Middle frontal gyrus (tissue), 1 donor: ENCODE data around the gene SLC2A10.
"Not testable (repeated sequence)": the region's sequence is repeated elsewhere in the genome, so short reads cannot be mapped to it uniquely, and the experiment has no call there.

ENCODE experiments used
- DNase-seq: peaks from one replicate; pipeline ENCODE4 v3.0.0-alpha.2; 2015; ENCODE audit warnings: low spot score; ENCODE audit errors: extremely low spot score

Gene SLC2A10

DNA sequence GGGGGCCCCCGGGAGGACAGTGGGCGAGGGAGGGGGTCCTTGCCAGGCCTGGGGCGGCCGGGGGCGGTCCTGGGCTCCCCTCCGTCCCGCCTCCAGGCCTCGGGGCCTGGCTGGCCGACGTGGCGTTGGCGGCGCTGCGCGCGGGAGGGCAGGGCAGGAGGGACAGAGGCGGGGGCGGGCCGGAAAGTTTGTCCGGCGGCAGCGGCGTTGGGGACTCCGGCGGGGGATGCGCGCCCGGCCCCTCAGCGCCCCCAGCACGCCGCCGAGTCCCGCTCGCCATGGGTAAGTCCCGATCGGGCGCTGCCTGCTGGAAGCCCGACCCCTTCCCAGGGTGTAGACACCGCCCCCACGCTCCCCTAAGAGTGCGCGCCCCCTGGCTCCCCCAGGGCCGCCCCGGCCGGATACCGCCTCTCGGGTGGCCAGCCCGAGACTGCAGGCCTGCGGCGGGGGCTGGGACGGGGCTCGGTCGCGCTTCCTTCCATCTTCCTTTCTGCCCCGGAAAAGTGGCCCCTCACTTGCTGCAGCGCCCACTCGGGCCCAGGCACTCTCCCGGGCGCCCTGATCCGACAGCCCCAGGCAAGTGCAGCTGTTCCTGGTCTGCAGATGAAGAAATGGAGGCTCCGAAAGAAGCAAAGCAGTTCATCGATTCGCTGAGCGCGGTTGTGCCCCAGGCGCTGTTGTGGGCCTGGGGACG, at the start of gene SLC2A10:
TSS of gene SLC2A10 (plus strand) at position 191 of the 694 bp plus-strand sequence. CDS start at position 279, 88 bp downstream.
- no peak for DNase-seq

DNA sequence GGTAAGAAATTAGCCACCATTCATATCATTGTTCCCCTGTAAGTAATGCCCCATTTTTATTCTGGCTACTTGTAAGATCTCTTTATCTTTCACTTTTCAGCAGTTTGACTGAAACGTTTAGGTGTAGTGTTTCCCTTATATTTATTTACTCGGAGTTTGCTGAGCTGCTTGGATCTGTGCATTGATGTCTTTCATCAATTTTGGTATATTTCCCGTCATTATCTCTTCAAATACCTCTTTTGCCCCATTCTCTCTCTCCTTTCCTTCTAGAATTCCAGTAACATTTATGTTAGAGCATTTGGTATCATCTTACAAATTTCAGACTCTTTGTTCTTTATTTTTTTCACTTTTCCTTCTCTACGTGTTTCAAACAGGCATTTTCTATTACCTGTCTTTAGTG, 49.0 kb upstream of the SLC2A10 start:
- no peak for DNase-seq

DNA sequence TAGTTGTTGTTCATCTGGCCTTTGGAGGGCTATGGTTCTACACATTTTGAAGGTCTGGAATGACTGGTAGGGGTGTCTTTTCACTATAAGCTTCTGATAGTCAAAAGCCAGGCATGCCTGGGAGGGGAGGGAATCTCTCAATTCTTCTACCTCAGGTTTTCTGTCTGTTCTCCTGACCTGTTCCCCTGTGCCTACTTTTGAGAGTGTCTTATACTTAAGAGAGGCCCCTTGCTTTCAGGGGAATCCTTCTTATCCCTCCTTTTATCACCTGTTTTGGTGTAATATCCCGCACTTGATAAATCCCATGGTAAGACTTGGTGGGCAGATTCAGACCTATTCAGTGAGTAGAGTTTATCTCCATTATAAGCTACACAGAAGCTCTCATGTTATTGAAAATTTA, 47.8 kb upstream of the SLC2A10 start:
- DNase-seq: no peak

DNA sequence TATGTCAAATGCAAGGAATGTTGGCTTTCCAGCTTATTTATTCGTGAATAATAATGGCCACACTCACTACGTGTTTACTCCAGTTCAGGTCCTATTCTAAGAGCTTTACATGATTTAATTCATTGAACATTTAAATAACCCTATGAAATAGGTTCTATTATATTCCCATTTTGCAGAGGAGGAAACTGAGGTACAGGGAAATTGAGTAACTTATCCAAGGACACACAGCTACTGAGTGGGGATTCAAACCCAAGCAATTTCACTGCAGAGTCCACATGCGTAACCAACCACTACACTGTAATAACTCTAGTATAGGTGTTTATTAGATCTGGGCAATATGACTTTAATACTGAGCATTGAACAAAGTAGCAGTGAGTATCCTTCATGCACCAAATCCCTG, 45.9 kb upstream of the SLC2A10 start:
- DNase-seq: no peak

DNA sequence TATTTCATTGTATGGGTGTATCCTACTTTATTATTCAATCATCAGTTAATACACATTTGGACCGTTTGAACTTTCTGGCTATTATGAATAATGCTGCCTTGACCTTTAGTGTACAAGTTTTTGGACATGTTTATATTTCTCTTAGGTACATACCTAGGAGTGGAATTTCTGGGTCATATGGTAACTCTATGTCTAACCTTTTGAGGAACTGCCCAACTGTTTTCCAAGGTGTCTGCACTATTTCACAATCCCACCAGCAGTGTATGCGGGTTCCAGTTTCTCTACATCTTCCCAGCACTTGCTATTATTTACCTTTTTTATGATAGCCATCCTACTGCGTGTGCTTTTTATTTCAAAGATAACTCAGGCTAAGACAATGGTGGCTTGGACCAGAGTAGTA, 43.8 kb upstream of the SLC2A10 start:
- DNase-seq: no peak

DNA sequence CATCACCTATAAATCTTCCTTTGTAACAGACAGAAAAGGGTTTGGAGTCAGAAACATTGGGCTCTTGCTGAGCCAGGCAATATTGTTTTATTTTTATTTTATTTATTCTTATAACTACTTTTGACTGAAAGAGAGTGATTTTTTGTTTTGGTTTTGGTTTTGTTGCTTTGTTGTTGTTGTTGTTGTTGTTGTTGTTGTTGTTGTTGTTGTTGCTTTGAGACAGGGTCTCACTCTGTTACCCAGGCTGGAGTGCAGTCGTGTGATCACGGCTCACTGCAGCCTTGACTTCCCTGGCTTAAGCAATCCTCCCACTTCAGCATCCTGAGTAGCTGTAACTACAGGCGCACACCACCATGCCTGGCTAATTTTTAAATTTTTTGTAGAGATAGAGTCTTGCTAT, 43.1 kb upstream of the SLC2A10 start:
- DNase-seq: no peak

DNA sequence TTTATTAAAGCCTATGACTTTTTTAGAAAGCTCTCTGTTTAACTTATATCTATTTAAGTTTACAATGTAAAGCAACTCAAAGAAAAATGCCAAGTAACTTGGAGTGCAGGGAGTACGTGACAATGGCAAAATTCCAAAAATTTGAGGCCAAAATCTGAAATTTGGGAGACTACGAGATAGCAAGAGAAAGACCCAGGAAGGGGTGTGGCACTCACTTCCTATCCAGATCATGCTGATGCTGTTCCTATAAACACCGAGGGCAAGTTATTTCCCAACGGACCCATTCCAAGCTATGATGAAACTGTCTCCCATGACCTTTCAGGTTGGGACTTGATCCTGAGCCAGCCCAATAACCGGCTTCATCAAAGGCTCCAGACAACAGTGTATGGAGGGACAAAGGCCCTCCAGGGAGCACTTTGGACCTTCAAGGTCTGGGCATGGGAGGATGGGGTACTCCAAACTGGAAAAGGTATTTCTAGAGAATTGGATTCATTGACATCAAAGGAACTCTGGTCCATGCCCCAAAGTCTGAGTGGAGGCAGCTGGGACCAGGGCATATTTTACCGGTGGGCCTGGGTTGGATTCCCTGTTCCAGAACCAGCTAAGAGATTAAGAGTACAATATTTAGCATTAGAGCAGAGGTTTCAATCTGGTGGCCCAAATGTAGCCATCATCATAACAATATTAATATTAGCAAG, 42.5 kb upstream of the SLC2A10 start:
- DNase-seq: no peak

DNA sequence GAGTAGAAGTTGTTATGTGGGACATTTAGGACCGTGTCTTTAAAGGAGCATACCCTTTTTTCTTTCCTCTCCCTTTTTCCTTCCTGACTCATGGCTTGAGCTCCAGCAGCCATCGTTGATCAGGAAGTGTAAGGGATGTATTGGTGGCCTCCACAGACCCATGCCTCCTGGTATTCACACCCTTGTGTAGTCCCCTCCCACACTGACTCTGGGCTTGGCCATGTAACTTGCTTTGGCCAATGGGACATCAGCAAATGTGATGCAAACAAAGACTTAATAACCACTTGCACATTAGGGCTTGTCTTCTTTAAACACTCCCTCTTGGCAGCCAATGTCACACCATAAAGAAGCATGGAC, 39.2 kb upstream of the SLC2A10 start:
- DNase-seq: no peak

DNA sequence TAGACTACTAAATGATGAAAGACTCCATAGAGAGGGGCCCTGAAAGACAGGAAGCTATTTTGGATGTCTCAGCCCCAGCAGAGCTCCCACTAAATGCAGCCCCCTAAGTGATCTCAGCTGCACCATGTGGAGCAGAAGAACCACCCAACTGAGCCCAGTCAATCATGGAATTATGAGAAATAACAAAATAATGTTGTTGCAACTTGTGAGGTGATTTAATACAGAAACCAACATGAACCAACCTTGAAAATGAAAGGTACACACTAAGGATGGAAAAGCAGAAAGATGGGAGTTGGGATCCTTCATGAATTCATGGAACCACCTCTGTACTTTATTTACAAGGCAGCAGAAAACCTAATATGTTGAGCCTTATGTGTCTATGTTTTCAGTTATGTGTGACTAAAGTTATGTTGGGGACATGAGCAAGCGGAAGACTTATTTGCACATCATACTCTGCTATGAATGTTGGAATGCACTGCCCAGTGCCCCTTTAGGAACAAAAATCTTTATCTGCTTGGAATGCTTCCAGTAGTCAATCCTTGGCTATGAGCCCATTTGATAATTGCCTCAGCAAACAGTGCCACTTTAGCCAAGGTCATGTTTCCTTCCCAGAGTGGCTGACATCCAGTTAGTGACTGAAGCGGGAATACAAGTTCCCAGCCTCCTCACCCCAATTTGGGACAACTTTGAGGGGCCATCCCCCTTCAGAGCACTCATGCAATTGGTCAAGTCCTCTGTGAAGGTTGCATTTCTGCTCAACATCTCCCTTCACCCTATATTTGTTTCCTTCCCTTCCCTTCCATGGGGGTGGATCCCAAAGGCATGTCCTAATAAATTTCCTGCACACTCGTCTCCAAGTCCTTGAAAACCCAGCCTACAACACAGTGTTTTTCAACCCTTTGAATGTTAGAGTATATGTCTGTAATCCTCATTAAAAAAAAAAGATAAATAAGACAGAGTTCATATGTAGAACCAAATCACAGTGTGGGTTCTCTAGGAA, 38.6 kb upstream of the SLC2A10 start:
- DNase-seq: no peak

DNA sequence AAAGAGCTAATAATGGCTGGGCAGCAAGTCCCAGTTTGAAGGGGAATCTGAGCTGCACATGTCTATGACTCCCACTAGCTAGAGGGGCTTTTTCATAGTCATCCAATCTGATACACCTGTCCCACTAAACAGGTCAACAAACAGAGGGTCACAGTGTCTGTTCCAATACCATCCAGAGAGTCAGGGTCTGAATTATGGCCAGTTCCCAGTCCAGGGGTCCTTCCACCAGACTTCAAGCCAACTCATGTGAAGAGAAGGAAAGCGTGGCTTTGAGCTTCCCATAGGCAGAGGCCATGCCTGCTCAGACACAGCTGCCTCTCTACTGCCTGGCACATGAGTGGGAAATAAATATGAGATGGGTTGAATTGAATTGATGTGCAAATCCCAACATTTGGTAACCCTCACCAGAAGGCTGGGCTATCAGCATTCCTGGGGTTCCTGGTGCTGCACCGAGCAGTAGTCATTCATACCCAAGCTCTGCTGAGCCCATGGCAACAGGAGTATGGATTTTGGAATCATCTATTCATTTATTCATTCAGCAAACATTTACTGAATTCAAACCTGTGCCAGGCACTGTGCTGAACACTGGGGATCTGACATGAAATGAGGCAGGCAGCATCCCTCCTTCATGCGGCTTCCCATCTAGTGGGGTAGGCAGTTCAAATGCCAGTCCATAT, 37.4 kb upstream of the SLC2A10 start:
- no peak for DNase-seq

DNA sequence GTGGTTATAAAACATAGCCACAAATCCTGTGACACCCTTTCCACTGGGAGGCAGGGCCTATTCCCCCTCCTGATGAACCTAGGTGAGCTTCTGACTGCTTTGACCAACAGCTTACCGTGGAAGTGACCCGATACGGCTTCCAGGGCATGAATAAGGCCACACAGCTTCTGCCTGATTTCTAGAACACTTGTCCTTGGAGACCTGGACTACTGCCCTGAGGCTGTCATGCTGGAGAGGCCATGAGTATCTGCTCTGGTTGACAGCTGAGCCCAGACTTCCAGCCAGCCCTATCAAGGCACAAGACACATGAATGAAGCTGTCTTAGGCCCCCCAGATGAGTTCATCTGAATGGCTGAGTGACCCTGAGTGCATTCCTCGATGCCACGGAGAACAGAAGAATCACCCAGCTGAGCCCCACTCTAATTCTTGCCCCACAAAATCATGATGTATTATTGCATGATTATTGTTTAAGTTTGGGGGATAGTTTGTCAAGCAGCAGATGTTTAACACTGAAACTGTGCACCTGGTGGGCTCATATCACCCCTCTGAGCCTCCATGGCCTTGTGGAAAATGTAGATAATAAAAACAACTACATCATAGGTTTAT, 36.8 kb upstream of the SLC2A10 start:
- no peak for DNase-seq

DNA sequence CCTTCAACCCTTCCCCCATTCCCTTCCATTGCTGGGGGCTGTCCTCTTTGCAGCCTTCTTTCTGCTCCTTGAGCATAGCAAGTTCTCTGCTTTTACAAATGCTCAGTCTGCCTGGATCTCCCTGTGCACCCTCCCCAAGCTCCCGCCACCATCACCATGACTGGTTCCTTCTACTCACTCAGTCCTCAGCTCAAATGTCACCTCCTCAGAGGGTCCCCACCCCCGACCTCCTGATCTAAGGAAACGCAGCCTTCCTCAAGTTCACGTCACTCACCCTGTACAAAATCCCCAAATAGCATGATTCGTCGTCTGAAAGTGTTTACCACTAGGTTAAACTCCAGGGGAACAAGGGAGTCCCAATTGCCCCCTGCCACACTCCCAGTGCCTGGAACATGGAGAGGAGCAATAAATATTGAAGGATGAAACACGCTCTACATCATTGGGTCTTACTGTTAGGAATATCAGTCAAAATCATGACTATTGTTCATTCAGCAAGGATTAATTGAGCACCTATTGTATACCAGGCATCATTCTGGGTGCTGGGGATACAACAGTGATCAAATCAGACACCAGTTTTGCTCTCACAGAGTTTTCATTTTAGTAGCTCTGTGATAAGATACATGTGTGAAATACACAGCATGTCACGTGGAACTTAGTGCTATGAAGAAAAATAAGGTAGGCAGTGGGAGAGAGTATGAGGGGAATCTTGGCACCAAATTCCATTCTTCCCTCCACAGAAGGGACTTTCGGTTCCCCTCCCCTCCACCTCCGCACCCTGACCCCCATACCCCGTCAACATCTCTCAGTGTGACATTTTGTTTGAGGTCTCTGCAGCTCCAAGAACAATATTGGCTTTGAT, 35.8 kb upstream of the SLC2A10 start:
- no peak for DNase-seq

DNA sequence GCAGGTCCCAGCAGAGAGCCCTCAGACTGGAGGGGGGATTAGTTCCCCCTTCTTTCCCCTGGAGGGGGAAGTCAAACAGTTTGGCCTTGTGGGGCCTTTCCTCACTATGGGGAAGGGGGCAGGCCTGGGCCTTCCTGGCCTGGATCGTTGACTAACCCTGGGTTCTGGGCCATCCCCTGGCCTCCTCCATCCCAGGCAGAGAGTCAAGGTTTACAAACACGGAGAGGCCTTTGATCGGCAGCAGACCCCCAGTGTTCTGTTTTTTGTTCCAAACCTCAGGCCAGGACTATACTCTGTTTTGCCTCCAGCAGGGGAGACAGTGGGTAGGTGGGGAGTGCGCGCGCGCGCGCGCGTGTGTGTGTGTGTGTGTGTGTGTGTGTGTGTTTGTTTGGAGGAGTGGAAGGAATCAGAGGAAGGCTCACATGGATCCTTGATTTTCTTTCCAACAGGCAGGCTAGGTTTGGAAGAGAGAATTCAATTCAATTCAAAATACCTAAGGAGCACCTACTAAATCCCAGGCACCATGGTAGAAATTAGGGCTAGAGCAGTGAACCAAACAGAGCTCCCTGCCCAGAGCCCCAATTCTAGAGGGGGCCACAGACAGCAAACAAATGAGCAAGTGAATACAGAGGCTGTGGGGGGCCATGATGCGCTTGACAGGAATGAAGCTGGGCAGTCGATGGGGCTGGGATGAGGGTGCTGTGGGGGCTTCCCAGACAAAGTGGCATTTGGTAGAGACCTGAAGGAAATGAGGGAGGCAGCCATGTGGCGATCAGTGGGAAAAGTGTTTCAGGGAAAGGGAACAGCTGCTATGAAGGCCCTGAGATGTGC, 35.0 kb upstream of the SLC2A10 start:
- DNase-seq: no peak

DNA sequence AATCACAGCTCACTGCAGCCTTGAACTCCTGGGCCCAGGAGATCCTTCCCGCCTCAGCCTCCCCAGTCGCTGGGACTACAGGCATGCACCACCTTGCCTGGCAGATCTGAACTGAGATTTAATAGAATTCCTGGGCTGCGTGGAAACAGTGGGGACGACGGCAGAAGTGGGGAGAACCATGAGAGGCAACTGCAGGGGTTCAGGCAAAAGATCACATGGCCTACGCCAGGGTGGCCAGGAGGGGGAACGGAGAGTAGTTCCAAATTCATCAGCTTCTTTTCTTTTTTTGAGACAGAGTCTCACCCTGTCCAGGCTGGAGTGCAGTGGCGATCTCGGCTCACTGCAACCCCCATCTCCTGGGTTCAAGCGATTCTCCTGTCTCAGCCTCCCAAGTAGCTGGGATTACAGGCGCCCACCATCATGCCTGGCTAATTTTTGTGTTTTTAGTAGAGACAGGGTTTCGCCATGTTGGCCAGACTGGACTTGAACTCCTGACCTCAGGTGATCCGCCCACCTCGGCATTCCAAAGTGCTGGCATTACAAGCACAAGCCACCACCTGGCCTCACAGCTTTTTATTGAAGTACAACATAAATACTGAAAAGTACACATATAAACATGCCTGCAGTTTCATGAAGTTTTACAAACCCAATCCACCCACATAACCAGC, 32.7 kb upstream of the SLC2A10 start:
- not testable (repeated sequence) for DNase-seq

DNA sequence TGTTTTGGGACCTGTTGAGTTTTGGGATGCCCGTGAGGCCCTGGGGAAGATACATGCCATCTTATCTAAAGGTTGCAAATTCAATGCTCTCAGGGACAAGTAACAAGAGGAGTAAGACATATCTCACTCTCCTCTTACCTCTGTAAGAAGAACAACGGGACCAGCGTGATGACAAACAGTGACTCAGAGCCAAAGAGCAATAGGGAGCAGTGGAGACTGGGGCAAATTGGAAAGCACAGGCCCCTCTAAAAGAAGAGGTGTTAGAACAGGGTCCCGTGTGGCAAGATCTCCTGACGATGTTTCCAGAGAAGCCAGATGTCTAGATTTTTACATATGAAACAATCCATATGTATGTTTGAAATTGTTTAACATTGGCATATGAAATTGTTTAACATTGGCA, 31.8 kb upstream of the SLC2A10 start:
- no peak for DNase-seq

DNA sequence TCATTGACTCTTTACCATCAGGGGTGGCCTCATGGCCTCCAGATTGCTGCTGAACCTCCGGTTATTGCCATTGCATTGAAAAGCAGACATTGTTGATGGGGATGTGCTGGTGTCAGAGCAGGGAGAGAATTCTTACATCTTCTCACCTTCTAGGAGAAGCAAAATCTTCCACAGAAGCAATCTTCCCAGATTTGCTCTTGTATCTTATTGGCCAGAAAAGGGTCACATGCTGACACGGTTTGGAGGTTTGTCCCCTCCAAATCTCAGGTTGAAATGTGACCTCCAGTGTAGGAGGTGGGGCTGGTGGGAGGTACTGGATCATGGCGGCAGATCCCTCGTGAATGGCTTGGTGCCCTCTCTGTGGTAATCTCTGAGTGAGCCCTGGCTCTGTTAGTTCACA, 30.9 kb upstream of the SLC2A10 start:
- DNase-seq: no peak

DNA sequence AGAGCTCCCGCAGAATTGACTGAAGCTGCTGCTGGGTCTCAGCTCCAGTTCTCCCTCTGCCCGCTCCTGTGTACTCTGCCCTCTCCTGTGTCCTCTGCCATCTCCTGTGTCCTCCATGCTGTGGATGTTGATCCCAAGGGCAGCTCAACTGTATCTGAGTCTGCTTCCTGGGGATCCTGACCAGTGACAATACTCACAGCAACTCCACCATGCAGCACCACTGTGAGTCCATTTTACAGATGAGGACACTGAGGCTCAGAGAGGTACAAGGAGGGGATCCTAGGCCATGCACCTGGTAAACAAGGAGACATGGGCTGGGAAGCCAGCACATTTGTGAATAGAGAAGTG, 28.8 kb upstream of the SLC2A10 start:
- DNase-seq: no peak

DNA sequence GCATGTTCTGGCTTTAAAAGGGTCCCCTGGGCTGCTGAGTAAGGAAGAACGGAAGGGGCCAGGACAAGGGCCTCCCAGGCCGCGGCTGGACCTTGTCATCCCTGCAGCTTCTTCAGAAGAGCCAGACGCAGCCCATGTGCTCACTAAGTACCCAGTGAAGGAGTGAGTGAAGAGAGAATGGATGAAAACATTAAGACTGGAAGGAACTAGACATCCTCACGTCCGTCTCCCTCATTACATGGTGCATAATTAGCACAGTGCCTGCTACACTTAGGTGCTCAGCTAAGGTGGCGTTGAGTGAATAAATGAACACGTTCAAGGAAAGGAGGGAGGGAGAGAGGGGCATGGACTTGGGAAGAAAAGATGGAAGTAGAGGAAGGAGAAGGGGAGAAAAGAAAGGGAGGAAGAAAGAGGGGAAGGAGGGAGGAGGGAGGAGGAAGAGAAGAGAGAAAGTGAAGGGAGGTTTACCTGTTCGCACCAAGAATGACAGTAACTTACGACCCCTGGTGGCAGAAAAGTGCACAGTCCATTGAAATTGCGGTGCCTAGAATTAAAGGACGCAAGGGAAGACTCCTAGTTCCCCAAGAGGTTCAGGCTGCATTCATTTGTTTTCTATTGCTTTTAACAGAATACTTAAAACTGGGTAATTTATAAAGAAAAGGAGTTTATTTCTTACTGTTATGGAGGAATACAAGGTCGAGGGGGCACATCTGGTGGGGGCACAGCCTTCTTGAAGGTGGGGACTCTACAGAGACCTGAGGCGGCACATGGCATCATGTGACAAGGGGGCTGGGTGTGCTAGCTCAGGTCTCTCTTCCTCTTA, 28.2 kb upstream of the SLC2A10 start:
- DNase-seq: peak; percentile 56
